Activated T-cell treated with anti-CD3 and anti-CD28 coated beads, Interleukin-2, amount 50 U/mL, for 48 hours (primary cell): ENCODE measurements around the gene PDE6D.
"Not testable (repeated sequence)": the region's sequence is repeated elsewhere in the genome, so short reads cannot be mapped to it uniquely, and the experiment has no call there.

ENCODE experiments used
- DNase-seq, 2 experiments: peaks; one replicate each; pipeline ENCODE4 v3.0.0-alpha.2; 2020

PDE6D gene

DNA sequence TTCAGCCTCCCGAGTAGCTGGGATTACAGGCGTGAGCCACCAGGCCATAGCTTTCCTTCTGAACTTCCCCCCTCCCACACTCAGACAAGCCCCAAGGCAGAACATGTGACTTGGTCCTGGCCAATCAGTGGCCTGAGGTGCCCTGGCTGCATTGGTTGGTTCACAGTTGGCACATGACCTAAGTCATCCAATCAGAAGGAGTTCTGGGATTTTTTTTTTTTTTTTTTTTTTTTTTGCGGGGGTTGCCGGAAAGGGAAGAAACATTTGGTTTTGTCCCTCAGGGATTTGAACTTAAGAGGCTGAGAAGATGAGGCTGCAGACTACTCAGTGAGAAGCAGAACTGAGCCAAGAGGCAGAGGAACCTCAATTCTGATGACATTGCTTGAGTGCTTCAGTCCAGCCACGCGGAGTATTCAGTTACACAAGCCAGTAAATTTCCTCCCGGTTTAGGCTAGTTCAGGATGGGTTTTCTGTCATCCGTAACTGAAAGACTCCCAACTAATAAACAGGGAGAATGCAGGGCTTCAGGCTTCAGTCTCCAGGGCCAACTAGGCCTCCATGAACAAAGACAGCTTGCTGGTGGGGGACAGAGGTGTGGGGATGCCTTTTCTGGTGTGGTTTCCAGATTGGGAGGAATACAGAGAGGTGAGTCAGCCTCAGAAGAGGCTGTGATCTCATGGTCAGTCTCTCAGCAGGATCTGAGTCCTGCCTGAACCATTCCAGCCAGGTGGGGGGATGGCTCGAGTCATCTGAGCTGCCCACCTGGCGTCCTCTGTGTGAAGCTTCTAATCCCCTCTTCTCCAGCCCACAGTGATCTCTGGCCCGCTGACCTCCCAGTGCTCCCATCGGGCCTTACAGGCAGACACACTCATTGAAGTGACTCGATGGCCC is 63.6 kb downstream of the PDE6D start:
- DNase-seq, result peak in 1 of 2 experiments; percentile 60

DNA sequence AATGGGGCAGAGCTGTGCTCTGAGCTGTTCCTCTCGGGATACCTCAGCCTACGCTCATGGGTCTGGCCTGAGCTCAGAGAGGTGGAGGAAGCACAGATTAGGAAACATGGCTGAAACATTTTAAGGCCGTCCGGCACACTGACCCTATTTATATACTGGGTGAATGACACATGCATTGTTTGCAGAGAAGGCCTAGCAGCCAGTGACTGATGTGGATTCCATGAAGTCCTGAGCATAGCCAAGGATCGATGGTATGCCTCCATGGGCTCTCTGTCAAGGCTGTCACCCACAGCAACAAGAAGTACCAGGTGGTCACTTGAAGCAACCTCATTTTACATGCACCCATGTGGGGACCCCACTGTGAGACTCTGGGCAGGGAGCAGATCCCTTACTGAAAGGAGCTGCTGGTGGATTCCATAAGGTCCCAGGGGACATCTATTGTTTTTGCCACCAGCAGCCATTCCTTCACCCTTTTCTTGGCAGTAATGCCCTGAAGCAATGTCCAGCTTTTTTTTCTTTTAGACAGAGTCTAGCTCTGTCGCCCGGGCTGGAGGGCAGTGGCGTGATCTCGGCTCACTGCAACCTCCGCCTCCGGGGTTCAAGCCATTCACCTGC is 64.3 kb downstream of the PDE6D start:
- DNase-seq, result no peak

DNA sequence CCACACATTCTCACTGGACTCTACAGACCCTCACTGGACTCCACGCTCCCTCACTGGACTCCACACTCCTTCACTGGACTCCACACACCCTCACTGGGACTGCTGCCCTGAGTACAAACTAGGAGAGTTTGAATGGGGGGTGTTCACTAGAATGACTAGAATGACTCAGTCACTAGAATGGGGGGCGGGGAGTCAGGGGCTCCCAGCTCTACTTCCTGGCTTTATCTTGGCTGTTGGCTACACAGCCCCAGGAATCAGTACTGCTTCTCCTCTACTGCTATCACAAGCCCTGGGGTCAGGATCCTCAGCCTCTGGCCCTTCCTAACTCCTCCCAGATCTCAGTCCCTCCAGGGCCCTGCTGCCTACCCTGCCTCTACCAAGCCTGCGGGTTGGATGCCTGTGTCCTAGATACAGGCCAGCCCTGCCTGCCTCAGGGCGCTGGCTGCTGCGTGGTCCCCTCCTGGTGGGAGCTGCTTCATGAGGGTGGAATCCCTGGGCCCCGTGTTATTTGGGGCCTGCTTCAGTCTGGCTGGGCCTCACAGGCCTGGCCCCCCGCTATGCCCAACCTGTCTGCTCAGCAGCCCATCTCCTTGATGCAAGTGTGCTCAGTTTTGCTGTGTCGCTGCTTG is 65.0 kb downstream of the PDE6D start:
- DNase-seq, result no peak

DNA sequence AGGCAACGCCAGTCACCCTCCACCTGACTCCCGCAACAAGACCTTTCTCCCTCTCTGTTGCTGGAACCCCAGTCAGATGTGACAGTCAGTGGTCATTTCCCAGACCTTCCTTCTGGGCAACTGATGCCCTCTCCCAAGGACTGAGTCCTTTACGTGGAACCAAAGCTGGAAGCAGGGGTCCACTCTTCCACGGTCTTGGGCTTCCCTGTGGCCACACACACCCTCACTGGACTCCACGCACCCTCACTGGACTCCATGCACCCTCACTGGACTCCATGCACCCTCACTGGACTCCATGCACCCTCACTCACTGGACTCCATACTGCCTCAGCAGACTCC is 65.6 kb downstream of the PDE6D start:
- no peak for DNase-seq

DNA sequence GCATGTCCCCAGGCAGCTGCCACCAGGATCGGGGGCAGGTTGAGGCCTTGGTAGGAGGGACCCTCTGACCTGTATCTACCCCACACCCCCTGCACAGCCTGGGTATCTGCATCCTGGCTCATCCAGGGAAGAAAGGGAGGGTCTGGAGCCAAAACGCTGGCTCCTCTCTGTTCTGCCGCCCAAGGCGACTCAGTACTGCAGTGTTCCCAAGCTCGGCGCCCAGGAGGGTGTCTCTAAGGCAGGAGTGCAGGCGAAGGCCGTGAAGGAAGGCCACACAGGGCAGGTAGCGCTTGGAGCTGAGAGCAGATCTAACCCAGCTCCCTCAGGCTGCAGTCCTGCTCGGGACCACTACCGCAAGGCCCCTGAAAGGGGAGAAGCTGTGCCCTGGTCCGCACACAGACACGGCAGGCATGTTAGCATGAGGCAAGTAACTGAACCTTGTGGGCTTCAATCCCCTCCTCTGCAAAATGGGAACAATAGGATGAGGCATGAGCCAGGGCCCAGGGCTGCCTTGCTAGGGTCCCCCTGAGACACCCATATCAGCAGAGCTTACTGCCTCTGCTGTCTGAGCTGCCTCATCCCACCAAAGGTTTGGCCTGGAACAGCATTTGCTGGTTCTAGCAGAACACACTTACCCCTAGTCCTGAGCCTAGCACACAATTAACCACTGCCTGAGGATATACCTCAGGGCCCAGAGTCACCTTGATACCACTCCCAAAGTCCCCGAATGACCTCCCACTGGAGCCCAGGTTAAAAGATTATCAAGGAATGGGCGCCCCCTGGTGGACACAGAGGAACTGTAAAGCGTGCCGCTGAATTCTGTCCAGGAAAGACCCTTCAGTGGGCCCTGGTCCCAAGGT is 66.2 kb downstream of the PDE6D start:
- peak; percentile 90 to 94 for DNase-seq

DNA sequence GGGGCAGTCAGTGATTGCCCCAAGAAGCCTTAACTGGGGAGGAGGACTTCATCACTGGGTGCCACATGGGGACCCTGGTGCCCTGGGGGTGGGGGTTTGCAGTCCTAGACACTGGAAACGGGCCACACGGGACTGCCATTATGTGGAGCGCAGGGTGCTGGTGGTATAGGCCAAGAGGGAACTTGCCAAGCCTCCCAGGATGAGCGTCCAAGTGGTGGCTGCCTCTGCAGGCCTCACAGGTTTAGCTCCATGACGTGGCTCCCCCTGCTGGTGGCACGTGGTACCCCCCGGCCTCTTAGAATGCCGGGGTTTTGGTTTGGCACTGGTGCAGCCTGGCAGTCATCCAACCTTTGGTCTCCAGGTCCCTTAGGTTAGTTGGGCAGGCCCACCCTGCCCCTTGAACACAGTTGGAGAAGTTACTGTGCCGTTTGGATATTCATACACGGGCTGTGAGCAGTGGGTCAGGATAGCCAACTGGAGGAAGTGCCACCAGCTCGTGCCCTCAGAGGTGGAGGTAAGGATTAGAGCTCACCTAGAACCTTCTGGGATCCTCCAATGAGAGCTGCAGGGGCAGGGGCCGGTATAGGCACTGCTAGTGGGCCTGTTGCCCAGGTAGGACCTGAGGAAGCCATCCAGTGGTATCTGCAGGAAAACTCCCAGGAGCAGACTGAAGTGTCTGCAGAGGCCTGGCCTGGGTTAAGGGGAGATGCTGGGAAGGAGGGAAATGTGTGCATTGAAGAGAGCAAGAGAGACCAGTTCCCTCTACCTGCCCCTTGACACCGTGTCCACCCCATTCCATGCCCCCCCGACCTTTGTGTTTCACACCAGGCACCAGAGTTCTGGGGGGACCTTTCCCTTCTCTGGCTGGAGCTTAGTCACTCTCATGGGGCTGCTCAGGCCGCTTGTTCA is 67.1 kb downstream of the PDE6D start:
- DNase-seq, result peak; percentile 96

DNA sequence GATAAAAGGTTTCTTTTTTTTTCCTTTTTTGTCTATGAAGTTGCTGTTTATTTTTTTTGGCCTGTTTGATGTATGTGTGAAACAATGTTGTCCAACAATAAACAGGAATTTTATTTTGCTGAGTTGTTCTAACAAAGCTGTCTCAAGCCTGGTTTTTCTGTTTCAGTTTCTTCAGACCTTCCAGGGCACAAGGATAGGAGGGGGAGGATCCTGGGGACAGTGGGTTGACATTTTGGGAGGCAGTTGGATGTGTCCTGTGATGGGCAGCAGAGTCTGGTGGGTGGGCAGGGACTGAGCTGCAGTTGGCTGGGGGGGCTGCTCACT is 67.7 kb downstream of the PDE6D start:
- DNase-seq, result not testable (repeated sequence)

DNA sequence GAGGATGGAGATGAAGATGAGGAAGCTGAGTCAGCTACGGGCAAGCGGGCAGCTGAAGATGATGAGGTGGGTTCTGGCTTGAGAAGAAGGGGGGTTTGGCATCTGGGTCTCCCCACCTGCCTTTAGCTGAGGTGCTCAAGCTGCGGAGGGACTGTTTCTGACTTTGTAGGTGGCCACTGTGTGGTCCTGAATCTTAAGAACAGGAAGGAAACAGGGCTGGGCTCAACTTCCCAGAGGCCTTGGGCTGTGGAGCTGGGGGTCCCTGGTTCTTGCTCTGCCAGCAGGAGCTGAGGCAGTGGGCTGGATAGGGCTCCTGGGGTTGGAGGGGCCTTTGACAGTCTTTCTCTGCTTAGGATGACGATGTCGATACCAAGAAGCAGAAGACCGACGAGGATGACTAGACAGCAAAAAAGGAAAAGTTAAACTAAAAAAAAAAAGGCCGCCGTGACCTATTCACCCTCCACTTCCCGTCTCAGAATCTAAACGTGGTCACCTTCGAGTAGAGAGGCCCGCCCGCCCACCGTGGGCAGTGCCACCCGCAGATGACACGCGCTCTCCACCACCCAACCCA is 68.5 kb downstream of the PDE6D start:
- DNase-seq, result peak; percentile 67 to 75

DNA sequence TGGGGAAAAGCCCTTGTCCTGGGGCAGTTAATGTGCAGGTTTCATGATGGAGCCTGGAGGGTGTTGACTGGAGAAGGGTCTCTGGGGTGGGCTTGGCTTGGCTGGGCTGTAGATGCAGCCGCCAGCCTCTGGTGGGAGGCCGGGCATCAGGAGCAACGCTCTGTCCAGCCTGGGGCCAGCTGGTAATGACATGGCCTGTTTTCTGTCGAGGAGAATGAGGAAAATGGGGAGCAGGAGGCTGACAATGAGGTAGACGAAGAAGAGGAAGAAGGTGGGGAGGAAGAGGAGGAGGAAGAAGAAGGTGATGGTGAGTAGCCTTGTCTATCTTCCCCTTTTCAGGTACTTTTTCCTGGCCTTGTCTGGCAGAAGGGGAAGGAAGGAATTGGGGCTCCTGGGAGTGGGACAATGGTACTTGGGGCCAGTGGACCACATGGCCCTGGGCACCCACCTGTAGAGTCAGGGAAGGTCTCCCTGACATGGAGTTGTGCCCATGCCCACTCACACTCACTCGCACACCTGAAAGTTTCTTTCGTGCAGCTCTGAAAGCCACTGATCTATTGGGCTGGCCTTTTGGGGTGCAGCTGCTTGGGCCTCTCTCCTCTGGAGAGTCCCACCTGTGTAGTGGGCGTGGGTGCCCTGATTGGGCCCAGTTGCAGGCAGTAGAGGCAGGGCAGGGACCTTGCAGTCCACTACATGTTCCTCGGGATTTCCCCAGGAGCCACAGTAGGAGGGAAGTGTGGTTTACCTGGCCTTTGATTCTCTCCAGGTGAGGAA is 69.2 kb downstream of the PDE6D start:
- DNase-seq, result no peak

DNA sequence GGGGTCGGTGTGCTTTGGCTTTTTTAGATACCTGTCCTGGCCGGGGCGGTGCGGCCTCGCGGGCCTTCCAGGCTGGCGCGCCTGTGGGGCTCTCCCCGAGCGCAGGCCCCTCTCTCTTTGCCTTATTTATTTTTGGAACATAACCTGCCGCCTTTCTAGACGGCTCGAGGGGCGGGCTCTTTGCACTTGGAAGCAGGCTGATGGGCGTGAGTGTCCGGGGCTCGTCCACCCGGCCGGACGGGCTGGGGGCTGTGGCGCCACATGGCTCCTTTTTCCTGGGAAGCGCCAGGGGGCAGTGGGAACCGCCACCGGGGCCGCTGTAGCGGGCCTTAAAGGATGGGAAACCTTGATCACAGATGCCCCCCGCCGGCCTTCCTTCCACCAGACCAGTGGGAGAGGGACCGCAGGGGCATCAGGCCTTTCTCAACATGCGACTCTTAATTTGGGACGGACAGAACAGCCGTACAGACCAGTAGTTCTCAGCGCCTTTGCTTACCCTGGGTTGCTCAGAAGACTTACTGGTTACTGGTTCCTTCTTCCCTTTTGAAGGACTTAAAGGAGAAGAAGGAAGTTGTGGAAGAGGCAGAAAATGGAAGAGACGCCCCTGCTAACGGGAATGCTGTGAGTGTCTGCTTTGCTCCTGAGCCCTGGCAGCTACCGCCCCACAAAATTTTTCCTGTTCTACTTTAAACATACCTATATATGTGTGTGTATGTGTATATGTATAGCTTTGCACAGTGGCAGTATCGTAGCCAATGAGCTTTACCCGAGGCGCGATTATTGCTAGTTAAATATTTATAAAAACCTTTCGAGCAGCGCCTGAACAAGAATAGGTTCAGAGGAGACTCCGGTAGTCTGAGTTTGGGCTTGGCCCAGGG is 70.0 kb downstream of the PDE6D start:
- DNase-seq, result peak in 1 of 2 experiments; percentile 36

DNA sequence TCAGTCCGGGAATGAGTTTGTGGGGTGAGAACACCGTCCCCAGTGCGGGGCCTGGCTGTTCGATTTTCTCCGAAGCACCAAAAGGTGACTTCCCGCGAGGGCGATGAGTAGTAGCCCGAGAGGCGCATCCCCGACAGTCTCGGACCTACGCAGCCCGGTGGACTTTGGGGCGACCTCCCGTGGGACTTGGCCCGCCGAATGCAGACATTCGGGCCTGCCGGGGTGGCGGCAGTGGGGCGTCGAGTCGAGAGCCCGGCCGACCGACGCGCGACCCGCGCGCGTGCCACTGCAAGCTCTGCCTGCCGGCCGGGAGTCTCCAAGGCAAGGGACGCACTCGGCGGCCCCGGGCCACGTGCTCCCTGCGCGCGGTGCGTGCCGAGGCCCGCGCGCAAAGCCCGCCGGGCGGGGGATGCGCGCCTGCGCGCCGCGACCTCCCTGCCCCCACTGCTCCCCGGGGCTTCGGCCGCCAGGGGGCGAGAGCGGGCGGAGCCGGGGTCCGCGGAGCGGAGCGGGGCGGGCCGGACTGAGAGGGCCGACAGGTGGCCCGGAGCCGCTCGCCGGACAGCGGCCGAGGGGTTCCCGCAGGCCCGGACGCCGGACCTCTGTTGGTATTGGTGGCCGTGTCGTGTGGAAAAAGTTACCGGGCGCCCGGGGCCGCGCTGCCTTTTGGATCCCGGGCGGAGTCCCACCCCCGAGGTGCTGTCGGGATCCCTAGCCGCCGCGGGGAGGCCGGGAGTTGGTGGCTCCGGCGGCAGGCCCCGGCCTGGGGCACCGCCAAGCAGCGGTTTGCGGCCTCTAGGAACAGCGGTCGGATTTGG is 70.9 kb downstream of the PDE6D start:
- peak; percentile 90 to 93 for DNase-seq

DNA sequence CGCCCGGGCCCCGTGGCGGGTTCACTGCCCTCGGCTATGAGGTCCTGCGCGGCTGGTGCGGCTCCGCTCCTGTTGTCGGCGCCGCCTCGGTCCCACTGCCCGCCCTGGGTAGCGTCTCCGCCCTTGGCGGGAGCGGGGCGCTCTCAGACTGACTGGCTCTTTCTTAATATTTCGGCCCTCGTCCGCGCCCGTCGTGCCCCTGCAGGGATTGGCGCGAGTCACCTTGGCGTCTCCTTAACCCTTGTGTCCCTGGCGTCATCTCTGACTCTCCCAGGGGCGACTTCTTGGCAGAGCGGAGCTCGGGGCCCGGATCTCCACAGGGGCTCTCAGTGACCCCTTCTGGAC is 71.5 kb downstream of the PDE6D start:
- no peak for DNase-seq

DNA sequence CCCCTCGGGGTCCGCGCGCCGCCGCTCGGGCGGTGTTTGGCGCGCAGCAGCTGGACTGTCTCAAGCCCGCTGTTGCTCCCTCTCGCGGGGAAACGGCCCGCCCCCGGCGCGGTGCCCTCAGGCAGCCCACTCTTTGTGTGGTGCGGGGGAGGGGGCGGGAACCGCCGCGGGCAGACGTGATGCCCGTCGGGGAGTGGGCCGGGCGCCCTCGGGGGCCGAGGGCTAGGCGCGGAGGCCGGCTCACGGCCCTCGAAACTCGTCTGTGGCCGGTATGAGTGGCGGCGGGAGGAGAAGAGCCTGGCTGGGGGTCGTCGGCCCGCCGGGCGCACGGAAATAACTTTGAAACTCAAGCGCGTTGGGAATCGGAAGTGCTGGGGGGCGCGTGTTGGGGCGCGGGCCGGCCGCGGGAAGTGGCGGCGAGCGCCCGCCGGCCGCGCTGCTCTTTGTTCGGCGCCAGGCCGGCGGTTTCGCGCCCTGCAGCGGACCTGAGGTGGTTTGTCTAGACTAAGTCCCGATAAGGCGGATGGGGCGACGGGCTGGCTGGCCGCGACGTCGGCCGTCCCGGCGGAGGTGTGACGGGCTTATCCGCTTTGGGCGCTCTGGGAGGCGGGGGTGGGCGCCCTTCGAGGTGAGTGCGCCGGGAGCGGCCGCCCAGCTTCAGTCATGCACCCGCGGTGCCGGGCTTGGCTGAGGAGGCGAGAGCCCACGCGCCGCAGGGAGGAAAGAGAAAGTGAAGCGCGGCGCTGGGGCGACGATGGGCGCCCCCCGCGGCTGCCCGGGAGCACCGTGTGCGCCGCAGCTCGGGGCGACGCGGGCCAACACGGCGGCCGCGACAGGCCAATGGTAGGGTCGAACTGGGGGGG is 72.1 kb downstream of the PDE6D start:
- DNase-seq, result peak; percentile 55 to 66

DNA sequence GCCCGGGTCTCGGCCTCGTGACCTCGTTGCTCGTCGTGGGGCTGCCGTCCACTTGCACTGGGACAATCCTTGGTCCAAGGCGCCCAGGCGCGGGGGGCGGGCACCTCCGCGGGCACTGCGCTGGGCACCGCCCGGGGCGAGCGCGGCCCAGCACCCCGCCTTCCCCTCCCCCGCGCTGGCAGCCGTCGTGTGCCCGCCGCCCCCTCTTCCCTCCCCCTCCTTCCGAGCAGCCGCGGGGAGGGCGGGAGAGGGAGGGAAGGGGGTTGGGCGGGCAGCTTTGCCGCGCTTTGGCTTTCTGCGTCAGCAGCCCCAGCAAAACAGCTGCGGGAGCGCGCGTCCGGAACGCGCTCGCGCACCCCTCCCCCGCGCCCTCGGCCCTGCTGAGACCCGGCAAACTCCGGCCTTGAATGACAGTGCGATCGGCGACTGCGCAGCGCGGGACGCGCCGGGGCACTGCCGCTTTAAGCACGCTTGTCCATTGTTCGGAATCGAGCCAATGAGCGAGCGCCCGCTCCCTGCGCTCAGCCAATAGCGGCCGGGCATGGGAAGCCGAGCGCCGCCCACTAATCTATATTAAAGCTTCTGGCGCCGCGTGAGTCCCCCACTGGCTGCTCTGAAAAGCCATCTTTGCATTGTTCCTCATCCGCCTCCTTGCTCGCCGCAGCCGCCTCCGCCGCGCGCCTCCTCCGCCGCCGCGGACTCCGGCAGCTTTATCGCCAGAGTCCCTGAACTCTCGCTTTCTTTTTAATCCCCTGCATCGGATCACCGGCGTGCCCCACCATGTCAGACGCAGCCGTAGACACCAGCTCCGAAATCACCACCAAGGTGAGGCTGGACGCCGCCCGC is 72.9 kb downstream of the PDE6D start, which contains the start of gene PTMA:
Gene PTMA, plus strand, starts transcription at position 599 of the 846 bp plus-strand sequence. Its CDS starts 182 bp downstream, at position 781.
- peak; percentile 99 to 100 for DNase-seq

DNA sequence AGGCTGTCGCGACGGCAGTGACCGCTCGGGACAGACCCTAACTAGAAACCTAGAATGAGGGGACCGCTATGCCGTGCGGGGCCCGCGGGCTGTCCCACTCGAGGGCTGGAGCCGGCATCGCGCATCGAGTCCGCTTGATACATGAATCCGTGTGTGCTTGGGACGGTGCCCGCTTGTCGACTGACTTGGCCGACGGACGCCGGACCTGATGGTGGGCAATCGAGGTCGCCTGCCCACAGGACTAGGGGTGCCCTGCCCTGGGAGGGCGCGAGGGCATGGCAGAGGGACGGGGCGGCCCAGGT is 73.5 kb downstream of the PDE6D start:
- no peak for DNase-seq

DNA sequence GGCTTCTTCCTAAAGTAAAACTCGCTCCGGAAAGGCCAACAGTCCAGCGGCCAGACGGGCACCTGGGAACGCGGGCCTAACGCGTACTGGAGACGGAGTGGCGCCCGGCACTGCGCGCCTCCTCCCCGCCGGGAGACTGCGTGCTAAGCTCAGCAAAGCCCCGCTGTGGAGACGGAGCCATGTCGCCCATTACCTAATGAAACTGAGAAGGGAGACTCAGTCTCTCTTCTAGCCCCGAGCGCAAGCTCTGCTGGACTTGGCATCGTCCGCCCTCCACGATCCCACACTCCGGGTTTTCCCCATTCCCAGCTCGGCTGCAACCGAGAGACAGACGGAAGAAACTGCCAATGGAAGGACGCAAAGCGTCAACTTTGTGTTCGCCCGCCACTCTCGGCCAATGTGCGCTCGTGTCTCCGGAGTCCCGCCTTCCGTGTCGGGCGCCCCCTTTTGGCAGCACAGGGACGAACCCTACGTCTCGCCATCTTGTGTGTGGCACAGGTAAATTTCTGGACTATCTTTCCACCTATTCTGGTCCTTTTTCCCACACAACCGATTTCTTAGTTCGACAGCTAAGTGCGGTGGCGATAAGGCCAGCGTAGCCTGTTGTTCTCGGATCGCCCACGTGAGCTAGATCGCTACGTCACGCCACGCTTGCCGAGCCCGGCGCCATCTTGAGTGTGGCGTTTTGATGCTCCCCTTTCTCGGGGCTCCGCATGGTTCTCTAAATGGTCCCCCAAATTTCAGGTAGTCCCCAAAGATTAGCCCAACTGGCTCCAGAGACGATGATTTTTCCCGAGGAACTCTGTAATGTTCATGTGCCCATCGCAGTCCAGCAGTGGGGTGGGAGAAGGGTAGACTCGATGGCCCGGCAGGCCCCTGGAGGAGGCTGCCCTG is 74.1 kb downstream of the PDE6D start:
- DNase-seq, result peak; percentile 97 to 98
